Vagina (tissue), 2 donors: ENCODE results near the gene ATOH8. TPM values are rescaled to one million over a fixed set of nuclear protein-coding genes. Genes with fewer than 3 reads are reported as not detected.

Experiments used
- DNase-seq, 2 donors: peaks; one replicate each; pipeline ENCODE4 v3.0.0-alpha.2; 2017; ENCODE audit errors: extremely low spot score in 2 of 2
- H3K27ac ChIP-seq: fragments of 200-600 bp; sonication (generic); one replicate; pipeline ENCODE4 v1.5.1; 2019
- H3K27me3 ChIP-seq: fragments of 200-600 bp; sonication (generic); one replicate; pipeline ENCODE4 v1.5.1; 2019
- H3K36me3 ChIP-seq, 2 donors: fragments of 200-600 bp; sonication (generic); one replicate each; pipeline ENCODE4 v1.5.1; 2017 to 2019
- H3K4me1 ChIP-seq: fragments of 200-600 bp; sonication (generic); one replicate; pipeline ENCODE4 v1.5.1; 2019
- H3K4me3 ChIP-seq, 2 donors: fragments of 200-600 bp; sonication (generic); 1 replicate in 1 of 2; 2 replicates in 1 of 2; pipeline ENCODE4 v1.5.1; 2016 to 2019
- H3K9me3 ChIP-seq: fragments of 200-600 bp; sonication (generic); one replicate; pipeline ENCODE4 v1.5.1; 2019
- POLR2A ChIP-seq, 2 donors: fragments of 450-650 bp; IDR thresholded peaks; one replicate each; pipeline ENCODE4 v1.6.1; 2017; ENCODE audit warnings: antibody characterized with exemption in 2 of 2, mild to moderate bottlenecking in 2 of 2, moderate library complexity in 2 of 2
- POLR2AphosphoS5 ChIP-seq, 2 donors: sonication (generic); formaldehyde crosslinking; IDR thresholded peaks; one replicate each; pipeline ENCODE4 v1.9.0; 2017; ENCODE audit warnings: antibody characterized with exemption in 2 of 2, mild to moderate bottlenecking in 2 of 2, low read depth in 1 of 2; ENCODE audit not compliant: insufficient read depth in 1 of 2
- intact Hi-C: fragments of 100-400 bp; cut with DNase I; formaldehyde crosslinking; loops from one replicate; pipeline ENCODE4 v1.15.1; 2023
- total RNA-seq: library from RNA; depleted of rRNA; stranded (reverse); fragments of >200 nt; gene quantifications from one replicate; pipeline ENCODE4 v1.2.3, GENCODE V29; 2016
- TF ChIP-seq, protein P1 (sequence below), 3 experiments: fragments of 450-650 bp in 2 of 3; fragments of 200-600 bp in 1 of 3; sonication (generic) in 1 of 3; IDR thresholded peaks; one replicate each; pipeline ENCODE4 v1.5.1; 2017 to 2019; ENCODE audit warnings: antibody characterized with exemption in 3 of 3, mild to moderate bottlenecking in 2 of 3, moderate library complexity in 2 of 3

ATOH8 gene
- total RNA-seq, 1 donor from 2014 or later: 66.5 TPM

DNA sequence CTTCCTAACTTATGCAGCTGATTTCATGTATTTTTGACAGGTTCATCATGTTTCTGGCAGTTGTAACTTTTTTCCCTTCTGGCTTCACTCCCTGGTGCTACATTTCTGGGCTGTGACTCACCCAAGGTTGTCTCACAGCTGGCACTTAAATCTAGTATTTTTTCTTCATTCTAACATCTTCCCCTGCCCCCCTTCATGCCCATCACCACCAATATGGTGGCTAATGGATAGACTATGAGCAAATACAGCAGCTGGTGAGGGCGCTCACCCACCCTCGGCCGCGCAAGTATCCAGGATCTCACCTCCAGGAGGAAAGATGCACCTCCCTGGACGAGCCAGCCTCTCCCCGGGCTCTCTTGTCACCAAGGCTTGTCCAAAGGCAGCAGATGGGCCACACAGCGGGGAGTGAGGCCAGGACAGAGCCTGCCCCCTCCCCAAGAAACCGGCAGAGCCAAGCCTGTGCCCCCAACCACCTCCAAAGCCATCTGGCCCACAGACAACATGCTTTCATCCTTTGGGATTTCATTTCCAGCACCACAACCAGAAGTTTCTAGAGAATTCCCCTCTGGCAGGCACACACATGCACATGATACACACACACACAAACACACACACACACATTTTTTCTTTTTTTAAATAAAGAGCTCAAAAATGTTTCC is 39.1 kb downstream of the ATOH8 start:
- intact Hi-C loops: loop anchor here (5.0 kb wide), 2 partner anchors 41 to 56 kb away; partner anchors contain the start of gene ATOH8
- peaks cover 68% of the 10 kb centered on the region for H3K4me1 ChIP-seq
- DNase-seq: no peak
- peaks cover 0 to 6% of the 10 kb centered on the region in 2 donors for H3K36me3 ChIP-seq
- H3K4me3 ChIP-seq: no peak overlapping the region
- no peaks in the 10 kb centered on the region for H3K9me3 ChIP-seq
- no peak for TF ChIP-seq POLR2A (IDR thresholded peaks at IDR 0.05)
- TF ChIP-seq, protein P1, sequence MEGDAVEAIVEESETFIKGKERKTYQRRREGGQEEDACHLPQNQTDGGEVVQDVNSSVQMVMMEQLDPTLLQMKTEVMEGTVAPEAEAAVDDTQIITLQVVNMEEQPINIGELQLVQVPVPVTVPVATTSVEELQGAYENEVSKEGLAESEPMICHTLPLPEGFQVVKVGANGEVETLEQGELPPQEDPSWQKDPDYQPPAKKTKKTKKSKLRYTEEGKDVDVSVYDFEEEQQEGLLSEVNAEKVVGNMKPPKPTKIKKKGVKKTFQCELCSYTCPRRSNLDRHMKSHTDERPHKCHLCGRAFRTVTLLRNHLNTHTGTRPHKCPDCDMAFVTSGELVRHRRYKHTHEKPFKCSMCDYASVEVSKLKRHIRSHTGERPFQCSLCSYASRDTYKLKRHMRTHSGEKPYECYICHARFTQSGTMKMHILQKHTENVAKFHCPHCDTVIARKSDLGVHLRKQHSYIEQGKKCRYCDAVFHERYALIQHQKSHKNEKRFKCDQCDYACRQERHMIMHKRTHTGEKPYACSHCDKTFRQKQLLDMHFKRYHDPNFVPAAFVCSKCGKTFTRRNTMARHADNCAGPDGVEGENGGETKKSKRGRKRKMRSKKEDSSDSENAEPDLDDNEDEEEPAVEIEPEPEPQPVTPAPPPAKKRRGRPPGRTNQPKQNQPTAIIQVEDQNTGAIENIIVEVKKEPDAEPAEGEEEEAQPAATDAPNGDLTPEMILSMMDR (IDR thresholded peaks at IDR 0.05): no peak
- TF ChIP-seq POLR2AphosphoS5 (IDR thresholded peaks at IDR 0.05; ENCODE audit: insufficient read depth in 1 of 2, low read depth in 1 of 2): no peak
- peak overlapping the region; percentile 72 for H3K27ac ChIP-seq
- no peaks in the 10 kb centered on the region for H3K27me3 ChIP-seq

DNA sequence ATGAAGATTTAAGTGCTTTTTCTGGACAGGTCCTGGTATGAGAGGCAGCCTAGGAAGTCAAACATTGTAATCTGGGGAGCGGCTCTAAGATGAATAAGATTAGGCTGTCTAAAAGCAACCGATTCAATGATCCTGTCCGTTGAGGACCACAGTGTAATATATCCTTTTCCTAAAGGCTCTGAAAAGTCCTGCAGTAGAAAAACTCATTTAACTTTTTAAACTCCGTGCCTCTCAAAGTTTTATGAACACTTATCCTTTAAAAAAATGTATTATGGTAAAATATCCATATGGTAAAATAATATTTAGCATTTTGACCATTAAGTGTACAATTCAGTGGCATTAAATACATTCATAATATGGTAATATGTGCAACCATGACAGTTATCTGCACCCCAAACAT is 39.8 kb downstream of the ATOH8 start:
- intact Hi-C loops: loop anchor here (5.0 kb wide), 2 partner anchors 41 to 56 kb away; partner anchors contain the start of gene ATOH8
- peak overlapping the region; percentile 72 for H3K27ac ChIP-seq
- H3K36me3 ChIP-seq: no peaks in the 10 kb centered on the region
- no peaks in the 10 kb centered on the region for H3K27me3 ChIP-seq
- TF ChIP-seq POLR2A (IDR thresholded peaks at IDR 0.05) (no peak), POLR2AphosphoS5 (IDR thresholded peaks at IDR 0.05; ENCODE audit: insufficient read depth in 1 of 2, low read depth in 1 of 2) (no peak)
- TF ChIP-seq, protein P1 (IDR thresholded peaks at IDR 0.05): no peak
- DNase-seq: no peak
- peaks cover 68% of the 10 kb centered on the region for H3K4me1 ChIP-seq
- no peaks in the 10 kb centered on the region for H3K9me3 ChIP-seq
- H3K4me3 ChIP-seq: no peak overlapping the region

DNA sequence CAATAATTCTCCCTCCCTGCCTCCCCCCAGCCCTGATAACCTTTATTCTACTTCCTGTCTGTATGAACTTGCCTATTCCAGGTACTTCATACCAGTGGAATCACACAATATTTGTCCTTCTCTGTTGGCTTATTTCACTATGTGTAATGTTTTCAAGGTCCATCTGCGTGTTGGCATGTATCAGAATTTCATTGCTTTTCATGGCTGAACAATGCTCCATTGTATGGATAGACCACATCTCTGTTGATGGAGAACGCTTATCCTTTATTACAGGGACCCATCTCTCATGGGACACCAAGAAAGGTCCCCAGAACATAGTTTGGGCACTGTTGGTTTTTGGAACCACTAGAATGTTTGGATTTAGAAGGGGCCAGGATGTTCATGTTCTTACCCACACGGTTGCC is 40.2 kb downstream of the ATOH8 start:
- H3K9me3 ChIP-seq: no peaks in the 10 kb centered on the region
- TF ChIP-seq POLR2A (IDR thresholded peaks at IDR 0.05) (no peak), POLR2AphosphoS5 (IDR thresholded peaks at IDR 0.05; ENCODE audit: insufficient read depth in 1 of 2, low read depth in 1 of 2) (no peak)
- TF ChIP-seq, protein P1 (IDR thresholded peaks at IDR 0.05): no peak
- intact Hi-C loops: loop anchor here (5.0 kb wide), 2 partner anchors 42 to 57 kb away; partner anchors contain the start of gene ATOH8
- H3K4me1 ChIP-seq: peaks cover 68% of the 10 kb centered on the region
- H3K4me3 ChIP-seq: no peak overlapping the region
- DNase-seq: no peak
- no peaks in the 10 kb centered on the region for H3K27me3 ChIP-seq
- peak overlapping the region; percentile 7 for H3K27ac ChIP-seq
- no peaks in the 10 kb centered on the region for H3K36me3 ChIP-seq

DNA sequence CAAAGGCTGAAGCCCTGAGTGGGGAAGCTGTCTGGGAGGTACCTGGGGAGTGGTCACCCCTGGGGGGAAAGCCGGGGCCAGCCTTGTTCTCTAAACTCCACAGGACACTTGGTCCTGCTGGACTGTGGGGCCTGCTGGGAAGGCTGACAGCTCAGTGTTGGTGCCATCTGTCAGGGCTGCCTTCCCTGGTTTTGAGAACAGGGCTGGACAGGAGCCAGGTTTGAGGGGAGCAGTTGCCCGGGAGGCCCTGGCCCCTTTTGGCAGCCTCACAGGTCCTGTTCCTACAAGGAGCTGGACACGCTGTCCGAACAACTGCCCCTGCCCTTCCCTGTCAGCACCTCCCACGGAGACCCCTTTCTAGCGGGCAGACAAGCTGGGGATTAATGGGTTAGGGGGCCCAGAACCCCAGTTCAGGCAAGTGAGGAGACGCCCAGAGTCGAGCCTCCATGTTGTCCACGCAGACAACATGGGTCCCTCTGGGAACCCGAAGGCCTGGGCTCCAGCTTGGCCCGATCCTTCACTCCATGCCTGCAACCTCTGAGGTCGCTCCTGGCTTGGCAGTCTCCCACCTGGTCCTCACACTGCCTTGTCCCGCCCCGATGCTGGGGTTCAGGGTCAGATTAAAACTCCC is 40.8 kb downstream of the ATOH8 start:
- Histone ChIP-seq H3K27me3 (no peaks in the 10 kb centered on the region), H3K4me1 (peaks cover 68% of the 10 kb centered on the region), H3K9me3 (no peaks in the 10 kb centered on the region), H3K27ac (peak overlapping the region; percentile 52), H3K36me3 (no peaks in the 10 kb centered on the region), H3K4me3 (no peak overlapping the region)
- intact Hi-C loops: loop anchor here (5.0 kb wide), 2 partner anchors 42 to 57 kb away; partner anchors contain the start of gene ATOH8
- DNase-seq: no peak
- TF ChIP-seq POLR2AphosphoS5 (IDR thresholded peaks at IDR 0.05; ENCODE audit: insufficient read depth in 1 of 2, low read depth in 1 of 2): no peak
- no peak for TF ChIP-seq POLR2A (IDR thresholded peaks at IDR 0.05)
- TF ChIP-seq, protein P1 (IDR thresholded peaks at IDR 0.05): no peak
